ENCODE results near the gene LMAN1L.
A peak's percentile ranks its signal among the peaks of the same experiment; 100 is the strongest.

LMAN1L gene

DNA sequence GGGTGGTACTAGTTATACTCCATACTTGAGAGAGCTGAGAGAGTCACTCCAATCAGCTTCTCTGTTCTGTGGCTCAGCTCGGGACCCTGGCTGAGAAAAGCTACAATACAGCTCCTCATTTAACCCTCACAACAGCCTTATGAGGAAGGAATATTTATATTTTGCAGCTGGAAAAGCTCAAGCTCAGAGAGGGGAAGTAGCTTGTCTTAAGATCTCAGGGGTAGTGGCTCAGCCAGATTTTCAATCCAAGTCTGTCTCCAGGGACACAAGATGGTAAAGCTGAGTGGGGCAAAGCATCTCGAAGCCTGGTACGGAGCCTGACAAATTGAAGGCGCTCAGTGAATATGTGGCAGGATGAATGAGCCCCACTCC lies 45.7 kb downstream of the LMAN1L start:
- DNase-seq, result no peak
- TF ChIP-seq, protein P1, sequence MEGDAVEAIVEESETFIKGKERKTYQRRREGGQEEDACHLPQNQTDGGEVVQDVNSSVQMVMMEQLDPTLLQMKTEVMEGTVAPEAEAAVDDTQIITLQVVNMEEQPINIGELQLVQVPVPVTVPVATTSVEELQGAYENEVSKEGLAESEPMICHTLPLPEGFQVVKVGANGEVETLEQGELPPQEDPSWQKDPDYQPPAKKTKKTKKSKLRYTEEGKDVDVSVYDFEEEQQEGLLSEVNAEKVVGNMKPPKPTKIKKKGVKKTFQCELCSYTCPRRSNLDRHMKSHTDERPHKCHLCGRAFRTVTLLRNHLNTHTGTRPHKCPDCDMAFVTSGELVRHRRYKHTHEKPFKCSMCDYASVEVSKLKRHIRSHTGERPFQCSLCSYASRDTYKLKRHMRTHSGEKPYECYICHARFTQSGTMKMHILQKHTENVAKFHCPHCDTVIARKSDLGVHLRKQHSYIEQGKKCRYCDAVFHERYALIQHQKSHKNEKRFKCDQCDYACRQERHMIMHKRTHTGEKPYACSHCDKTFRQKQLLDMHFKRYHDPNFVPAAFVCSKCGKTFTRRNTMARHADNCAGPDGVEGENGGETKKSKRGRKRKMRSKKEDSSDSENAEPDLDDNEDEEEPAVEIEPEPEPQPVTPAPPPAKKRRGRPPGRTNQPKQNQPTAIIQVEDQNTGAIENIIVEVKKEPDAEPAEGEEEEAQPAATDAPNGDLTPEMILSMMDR (IDR thresholded peaks at IDR 0.05; ENCODE audit: low read depth, low read length, missing control alignments), result no peak
- H3K4me3 ChIP-seq (ENCODE audit: low read depth, low read length), result no peak overlapping the region
- in situ Hi-C loops (cut with HindIII; ENCODE audit: low pct_ligation_motif_present, low sequenced_read_pairs), result no loop called here
- no peaks in the 10 kb centered on the region for H3K27me3 ChIP-seq (replicated peaks)
- no peaks in the 10 kb centered on the region for H3K36me3 ChIP-seq (replicated peaks)
- H3K27ac ChIP-seq, result no peak overlapping the region

DNA sequence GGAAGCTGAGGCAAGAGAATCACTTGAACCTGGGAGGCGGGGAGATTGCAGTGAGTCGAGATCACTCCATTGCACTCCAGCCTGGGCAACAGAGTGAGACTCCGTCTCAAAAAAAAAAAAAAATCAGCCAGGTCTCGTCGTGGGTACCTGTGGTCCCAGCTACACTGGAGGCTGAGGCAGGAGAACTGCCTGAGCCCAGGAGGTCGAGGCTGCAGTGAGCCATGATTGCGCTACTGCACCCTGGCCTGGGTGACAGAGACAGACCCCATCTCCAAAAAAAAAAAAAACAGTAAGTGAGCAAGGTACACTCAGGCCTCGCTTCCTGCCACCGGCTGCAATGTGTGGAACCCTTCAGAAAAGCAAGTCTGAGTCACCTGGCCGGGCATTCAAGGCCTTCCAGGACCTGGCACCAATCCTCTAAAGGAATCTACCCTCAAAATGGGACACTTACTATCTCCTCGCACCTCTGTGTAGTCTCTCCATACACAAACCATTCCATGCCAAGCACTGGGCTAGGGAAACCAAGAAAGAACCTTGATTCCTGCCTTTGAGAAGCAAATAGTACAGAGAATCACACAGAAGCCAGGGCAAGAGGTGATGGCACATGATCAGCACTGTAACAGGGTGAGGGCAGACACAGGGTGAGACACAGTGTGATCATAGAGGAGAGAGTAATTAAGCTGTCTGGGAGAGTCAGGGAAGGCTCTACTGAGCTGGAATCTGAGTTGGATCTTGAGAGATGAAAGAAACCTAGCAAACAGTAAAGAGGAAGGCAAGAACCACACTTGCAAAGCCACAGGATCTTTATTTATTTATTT lies 50.8 kb downstream of the LMAN1L start:
- in situ Hi-C loops (cut with HindIII; ENCODE audit: low pct_ligation_motif_present, low sequenced_read_pairs), result no loop called here
- peaks cover 2% of the 10 kb centered on the region for H3K36me3 ChIP-seq (replicated peaks)

DNA sequence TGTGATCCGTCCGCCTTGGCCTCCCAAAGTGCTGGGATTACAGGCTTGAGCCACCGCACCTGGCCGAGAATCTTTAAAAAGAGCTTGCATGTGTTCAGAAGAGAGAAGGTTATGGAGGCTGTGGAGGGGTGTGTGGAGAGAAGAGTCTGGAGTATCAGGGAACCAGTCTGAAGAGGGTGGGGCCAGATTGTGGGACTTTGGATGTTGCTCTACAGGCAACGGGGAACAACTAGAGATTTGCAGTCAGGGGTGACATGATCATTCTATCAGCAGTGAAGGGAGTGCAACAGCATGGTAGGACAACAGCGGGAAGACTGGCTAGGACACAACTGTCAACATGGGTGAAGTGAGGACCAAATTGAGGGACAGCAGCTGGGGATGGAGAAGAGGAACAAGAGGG lies 51.7 kb downstream of the LMAN1L start:
- no peak overlapping the region for H3K27ac ChIP-seq
- in situ Hi-C loops (cut with HindIII; ENCODE audit: low pct_ligation_motif_present, low sequenced_read_pairs), result no loop called here
- no peak overlapping the region for H3K4me3 ChIP-seq (ENCODE audit: low read depth, low read length)
- peaks cover 2% of the 10 kb centered on the region for H3K36me3 ChIP-seq (replicated peaks)
- H3K27me3 ChIP-seq (replicated peaks), result no peaks in the 10 kb centered on the region
- TF ChIP-seq, protein P1 (IDR thresholded peaks at IDR 0.05; ENCODE audit: low read depth, low read length, missing control alignments), result no peak
- no peak for DNase-seq

More for the DNA sequence above, 50.8 kb downstream of the LMAN1L start:
- H3K27ac ChIP-seq, result no peak overlapping the region
- no peak for DNase-seq
- H3K4me3 ChIP-seq (ENCODE audit: low read depth, low read length), result no peak overlapping the region
- TF ChIP-seq, protein P1 (IDR thresholded peaks at IDR 0.05; ENCODE audit: low read depth, low read length, missing control alignments), result no peak
- no peaks in the 10 kb centered on the region for H3K27me3 ChIP-seq (replicated peaks)

DNA sequence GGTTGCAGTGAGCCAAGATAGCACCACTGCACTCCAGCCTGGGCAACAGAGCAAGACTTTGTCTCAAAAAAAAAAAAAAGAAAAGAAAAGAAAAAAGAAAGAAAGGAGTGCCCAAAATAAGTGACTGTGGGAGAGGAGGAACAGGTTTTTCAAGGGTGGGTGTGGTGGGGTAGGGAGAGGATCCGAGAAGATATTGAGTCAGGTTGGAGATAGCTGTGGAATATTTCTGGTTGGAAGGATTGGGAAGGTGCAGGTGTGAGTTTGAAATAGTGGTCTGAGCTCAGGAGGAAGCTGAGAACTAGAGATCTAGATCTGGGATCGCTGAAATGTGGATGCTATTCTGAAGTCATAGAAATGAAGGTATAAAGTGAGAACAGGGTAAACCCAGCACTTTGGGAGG lies 52.7 kb downstream of the LMAN1L start:
- H3K4me3 ChIP-seq (ENCODE audit: low read depth, low read length), result no peak overlapping the region
- H3K36me3 ChIP-seq (replicated peaks), result peaks cover 2% of the 10 kb centered on the region
- TF ChIP-seq, protein P1 (IDR thresholded peaks at IDR 0.05; ENCODE audit: low read depth, low read length, missing control alignments), result no peak
- in situ Hi-C loops (cut with HindIII; ENCODE audit: low pct_ligation_motif_present, low sequenced_read_pairs), result no loop called here
- no peak overlapping the region for H3K27ac ChIP-seq
- DNase-seq, result no peak
- H3K27me3 ChIP-seq (replicated peaks), result no peaks in the 10 kb centered on the region

GRCh38 chr15:74866090-74866489 lies 53.5 kb downstream of the LMAN1L start:
- peak; percentile 58 for DNase-seq
- TF ChIP-seq, protein P1 (IDR thresholded peaks at IDR 0.05; ENCODE audit: low read depth, low read length, missing control alignments), result no peak
- Histone ChIP-seq H3K4me3 (ENCODE audit: low read depth, low read length) (no peak overlapping the region), H3K27me3 (replicated peaks) (no peaks in the 10 kb centered on the region), H3K36me3 (replicated peaks) (peaks cover 2% of the 10 kb centered on the region), H3K27ac (peak overlapping the region; percentile 8)
- in situ Hi-C loops (cut with HindIII; ENCODE audit: low pct_ligation_motif_present, low sequenced_read_pairs), result no loop called here
